ENCODE results near the gene ACADVL.

The ACADVL gene

GRCh38 chr17:7191571-7192270 is 28.0 kb upstream of the ACADVL start:
- DNase-seq (ENCODE audit: low read depth in 3 of 3), result no peak

GRCh38 chr17:7192271-7192937 is 27.3 kb upstream of the ACADVL start:
- DNase-seq (ENCODE audit: low read depth in 3 of 3), result no peak

- no peak for DNase-seq (ENCODE audit: low read depth in 3 of 3)
Observed at GRCh38 chr17:7195971-7196370, 23.8 kb upstream of the ACADVL start.

- DNase-seq (ENCODE audit: low read depth in 3 of 3), result no peak
Observed at GRCh38 chr17:7196651-7197401, 22.9 kb upstream of the ACADVL start.

GRCh38 chr17:7203391-7203790 is 16.3 kb upstream of the ACADVL start:
- no peak for DNase-seq (ENCODE audit: low read depth in 3 of 3)

- no peak for DNase-seq (ENCODE audit: low read depth in 3 of 3)
Observed at GRCh38 chr17:7204336-7204735, 15.4 kb upstream of the ACADVL start.

GRCh38 chr17:7204828-7205461 is 14.8 kb upstream of the ACADVL start:
- DNase-seq (ENCODE audit: low read depth in 3 of 3), result peak; percentile 72 to 88 (median 82)

GRCh38 chr17:7205561-7205960 is 14.2 kb upstream of the ACADVL start:
- DNase-seq (ENCODE audit: low read depth in 3 of 3), result no peak

GRCh38 chr17:7207120-7208001 is 12.4 kb upstream of the ACADVL start:
- DNase-seq (ENCODE audit: low read depth in 3 of 3), result no peak

- DNase-seq (ENCODE audit: low read depth in 3 of 3), result no peak
Observed at GRCh38 chr17:7208027-7208571, 11.6 kb upstream of the ACADVL start.

GRCh38 chr17:7208754-7209460 is 10.8 kb upstream of the ACADVL start:
- DNase-seq (ENCODE audit: low read depth in 3 of 3), result no peak

- DNase-seq (ENCODE audit: low read depth in 3 of 3), result no peak
Observed at GRCh38 chr17:7211491-7212273, 8.1 kb upstream of the ACADVL start.

- DNase-seq (ENCODE audit: low read depth in 3 of 3), result no peak
Observed at GRCh38 chr17:7213895-7214299, 5.8 kb upstream of the ACADVL start.

GRCh38 chr17:7214300-7215135 is 5.2 kb upstream of the ACADVL start:
- peak; percentile 99 to 100 (median 100) for DNase-seq (ENCODE audit: low read depth in 3 of 3)

- no peak for DNase-seq (ENCODE audit: low read depth in 3 of 3)
Observed at GRCh38 chr17:7215136-7215638, 4.6 kb upstream of the ACADVL start.

- no peak for DNase-seq (ENCODE audit: low read depth in 3 of 3)
Observed at GRCh38 chr17:7215652-7216180, 4.0 kb upstream of the ACADVL start.

- DNase-seq (ENCODE audit: low read depth in 3 of 3), result no peak
Observed at GRCh38 chr17:7216242-7217112, 3.3 kb upstream of the ACADVL start.
